Measurements from ENCODE around the gene TMEM132E.

Gene TMEM132E

DNA sequence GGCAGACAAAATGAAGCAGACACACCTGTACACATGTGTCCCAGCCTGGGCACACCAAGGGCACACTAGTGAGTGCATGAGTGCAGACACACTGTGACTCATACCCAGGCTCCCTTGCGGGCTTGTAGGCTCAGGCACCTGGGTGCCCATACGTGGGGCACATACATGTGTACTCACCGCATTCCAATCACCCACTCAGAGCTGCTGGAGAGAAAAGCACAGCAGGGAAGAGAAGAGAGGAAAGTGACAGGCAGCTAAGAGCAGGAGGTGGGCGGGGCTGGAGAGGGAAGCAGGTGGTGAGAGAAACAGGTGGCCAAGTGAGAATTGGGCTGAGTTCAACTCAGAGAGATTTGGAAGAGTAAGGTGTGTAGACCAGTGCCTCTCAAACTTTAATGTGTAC lies 54.0 kb downstream of the TMEM132E start:
- in situ Hi-C loops (cut with MboI; ENCODE audit: low sequenced_read_pairs) = no loop called here

DNA sequence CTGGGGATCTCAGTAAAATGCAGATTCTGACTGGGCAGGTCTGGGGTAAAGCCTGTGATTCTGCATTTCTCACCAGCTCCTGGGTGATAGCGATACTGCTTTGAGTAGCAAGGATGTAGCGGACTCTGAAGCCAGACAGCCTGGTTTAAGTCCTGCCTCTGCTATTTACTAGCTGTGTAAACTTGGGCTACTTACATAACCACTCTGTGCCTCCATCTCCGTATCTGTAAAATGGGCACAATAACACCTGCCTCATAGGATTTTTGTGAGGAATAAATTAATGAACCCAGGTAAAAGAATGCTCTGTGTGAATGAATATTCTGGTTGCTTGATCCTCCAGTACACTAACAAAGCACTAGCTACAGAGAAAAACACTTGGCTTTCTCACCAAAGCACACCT lies 54.4 kb downstream of the TMEM132E start:
- in situ Hi-C loops (cut with MboI; ENCODE audit: low sequenced_read_pairs) = no loop called here

DNA sequence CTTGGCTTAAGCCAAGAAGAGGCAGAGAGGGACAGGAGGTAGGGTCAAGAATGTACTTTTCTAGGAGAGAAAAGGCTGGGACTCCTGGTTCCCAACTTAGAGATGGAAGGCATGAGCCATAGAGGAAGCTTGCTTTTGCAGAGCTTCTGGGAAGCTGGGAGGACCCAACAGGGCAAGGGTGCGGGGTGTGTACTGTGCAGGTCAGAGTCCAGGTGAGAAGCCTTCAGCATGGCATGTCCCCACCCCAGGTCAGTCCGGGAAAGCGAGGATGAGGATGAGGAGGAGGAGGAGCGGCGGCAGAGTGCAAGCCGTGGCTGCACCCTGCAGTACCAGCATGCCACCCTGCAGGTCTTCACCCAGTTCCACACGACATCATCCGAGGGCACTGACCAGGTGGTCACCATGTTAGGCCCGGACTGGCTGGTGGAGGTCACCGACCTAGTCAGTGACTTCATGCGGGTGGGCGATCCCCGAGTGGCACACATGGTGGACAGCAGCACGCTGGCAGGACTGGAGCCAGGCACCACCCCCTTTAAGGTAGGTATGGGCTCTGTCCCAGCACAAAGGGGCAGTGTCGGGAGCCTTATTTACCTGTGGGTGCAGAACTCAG lies 55.3 kb downstream of the TMEM132E start:
- in situ Hi-C loops (cut with MboI; ENCODE audit: low sequenced_read_pairs) = no loop called here

DNA sequence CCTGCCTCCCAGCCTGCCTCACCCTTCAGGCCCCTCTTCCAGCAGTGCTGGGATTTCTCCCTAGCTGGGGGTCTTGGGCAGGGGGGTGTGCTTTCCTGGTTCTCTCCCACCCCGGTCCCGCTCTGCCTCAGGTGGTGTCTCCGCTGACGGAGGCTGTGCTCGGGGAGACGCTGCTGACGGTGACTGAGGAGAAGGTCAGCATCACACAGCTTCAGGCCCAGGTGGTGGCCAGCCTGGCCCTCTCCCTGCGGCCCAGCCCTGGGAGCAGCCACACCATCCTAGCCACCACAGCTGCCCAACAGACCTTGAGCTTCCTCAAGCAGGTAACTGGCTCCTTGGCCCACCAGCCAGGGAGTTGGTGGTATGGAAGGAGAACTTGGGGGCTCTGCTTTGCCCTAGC lies 56.5 kb downstream of the TMEM132E start:
- in situ Hi-C loops (cut with MboI; ENCODE audit: low sequenced_read_pairs) = no loop called here

DNA sequence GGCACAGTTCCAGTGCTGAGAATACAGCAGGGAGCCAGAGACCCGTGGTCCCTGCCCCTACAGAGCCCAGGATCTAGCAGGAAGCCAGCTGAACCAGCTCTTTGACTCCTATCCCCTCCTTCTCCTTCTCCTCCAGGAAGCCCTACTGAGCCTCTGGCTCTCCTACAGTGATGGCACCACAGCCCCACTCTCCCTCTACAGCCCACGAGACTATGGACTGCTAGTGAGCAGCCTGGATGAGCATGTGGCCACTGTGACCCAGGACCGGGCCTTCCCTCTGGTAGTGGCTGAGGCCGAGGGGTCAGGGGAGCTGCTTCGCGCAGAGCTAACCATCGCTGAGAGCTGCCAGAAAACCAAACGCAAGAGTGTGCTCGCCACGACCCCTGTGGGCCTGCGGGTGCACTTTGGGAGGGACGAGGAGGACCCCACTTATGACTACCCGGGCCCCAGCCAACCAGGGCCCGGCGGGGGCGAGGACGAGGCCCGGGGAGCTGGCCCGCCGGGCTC lies 57.7 kb downstream of the TMEM132E start:
- in situ Hi-C loops (cut with MboI; ENCODE audit: low sequenced_read_pairs) = no loop called here

DNA sequence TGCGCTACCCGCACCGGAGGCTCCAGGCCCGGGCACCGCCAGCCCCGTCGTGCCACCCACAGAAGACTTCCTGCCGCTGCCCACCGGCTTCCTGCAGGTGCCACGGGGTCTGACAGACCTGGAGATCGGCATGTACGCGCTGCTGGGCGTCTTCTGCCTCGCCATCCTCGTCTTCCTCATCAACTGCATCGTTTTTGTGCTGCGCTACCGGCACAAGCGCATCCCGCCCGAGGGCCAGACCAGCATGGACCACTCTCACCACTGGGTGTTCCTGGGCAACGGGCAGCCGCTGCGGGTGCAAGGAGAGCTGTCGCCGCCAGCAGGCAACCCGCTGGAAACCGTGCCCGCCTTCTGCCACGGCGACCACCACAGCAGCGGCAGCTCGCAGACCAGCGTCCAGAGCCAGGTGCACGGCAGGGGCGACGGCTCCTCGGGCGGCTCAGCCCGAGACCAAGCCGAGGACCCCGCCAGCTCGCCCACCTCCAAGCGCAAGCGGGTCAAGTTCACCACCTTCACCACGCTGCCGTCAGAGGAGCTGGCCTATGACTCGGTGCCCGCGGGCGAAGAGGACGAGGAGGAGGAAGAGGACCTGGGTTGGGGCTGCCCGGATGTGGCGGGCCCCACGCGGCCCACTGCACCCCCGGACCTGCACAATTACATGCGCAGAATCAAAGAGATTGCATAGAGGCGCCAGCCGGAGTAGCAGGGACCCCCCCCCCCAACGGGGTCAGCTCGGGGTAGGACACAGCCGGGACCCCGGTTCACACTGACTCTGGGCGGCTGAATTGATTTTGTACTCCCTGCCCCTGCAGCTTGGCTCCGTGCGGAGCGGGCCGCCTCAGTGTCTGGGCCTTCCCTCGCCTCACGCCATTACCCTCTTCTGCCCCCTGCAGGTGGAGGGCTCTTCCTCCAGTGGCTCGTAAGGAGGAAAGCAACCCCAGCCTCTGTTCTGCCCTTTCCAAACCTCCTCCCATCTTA lies 58.5 kb downstream of the TMEM132E start:
- in situ Hi-C loops (cut with MboI; ENCODE audit: low sequenced_read_pairs) = no loop called here

DNA sequence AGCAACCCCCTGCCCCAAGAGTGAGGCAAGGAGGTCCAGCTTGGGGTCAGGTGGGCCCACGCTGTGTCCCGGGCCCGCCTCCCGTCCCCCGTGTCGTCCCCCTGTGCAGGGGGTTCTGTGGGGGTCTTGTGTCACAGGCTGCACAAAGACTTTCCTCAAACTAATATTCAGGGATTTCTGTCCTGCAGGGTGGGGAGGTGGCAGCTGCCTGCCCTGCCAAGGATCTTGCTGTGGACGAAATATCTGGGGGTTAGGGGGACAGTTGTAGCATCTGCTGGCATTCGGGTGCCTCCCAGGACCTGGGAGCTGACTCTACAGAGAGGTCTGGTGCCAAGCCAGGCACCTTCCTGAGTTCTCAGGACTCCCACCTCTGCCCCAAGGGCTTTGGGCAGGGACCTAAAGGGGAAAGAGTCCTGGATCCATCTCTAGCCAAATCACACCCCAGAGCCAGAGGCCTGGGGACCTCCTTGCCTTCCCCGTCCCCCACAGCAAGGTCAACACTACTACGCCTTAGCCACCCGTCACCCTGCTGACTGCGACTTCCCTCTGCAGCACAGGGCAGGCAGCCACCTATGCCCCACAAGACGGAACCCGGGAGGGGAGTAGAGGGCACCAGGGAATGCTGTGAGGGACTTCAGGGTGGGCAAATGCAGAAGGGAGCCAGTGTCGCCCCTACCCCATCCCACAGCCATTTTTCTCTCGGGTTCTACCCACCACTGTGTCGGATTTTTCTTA lies 59.3 kb downstream of the TMEM132E start:
- in situ Hi-C loops (cut with MboI; ENCODE audit: low sequenced_read_pairs) = no loop called here

DNA sequence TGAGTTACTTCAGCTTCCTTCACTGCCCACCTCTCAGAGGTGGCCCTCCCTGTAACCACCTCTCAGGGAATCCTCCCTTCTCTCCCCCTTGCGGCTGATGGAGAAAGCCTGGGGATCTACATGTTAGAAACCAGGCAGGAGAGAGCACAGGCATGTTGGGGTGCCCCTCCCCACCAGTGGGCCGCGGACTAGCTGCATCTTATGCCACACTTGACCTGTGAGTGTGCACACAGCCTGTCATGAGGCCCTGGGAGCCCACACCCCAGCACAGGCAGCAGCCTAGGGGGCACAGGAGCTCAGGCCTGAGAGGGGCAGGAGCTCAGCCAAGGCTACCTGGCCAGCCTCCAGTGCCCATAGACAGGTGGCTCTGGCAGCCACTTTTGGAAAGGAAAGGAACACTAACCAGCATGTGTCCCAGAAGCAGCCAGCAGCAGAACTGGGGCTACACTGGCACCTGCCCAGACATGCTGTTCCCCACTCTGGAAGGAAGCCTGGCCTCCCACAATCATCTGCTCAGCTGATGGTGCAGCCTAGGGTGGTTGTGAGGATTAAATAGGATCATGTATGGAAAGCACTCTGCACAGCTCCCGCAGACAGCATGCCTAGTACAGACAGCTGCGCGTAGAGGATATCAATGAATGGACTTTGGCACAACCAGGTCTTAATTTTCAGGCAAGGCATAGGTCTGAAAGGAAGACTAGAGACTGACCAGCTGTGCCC lies 60.5 kb downstream of the TMEM132E start:
- in situ Hi-C loops (cut with MboI; ENCODE audit: low sequenced_read_pairs) = no loop called here

DNA sequence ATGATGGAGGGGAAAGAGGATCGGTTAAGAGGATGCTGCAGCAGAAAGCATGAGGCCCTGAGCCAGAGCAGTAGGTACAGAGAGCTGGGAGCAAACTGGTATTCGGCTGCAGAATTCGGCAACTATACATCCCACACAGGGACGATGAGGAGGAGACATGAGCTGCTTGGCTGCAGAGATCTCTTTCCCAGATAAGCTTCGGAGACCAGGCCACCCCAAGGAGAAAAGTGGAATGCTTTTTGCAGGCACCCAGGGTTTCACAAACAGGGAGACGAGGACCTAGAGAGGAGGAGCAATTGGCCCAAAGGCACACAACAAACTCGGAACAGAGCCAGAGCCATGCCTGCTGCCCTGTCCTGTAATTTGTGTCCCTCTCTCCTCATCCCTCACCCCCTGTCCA lies 62.0 kb downstream of the TMEM132E start:
- in situ Hi-C loops (cut with MboI; ENCODE audit: low sequenced_read_pairs) = no loop called here

DNA sequence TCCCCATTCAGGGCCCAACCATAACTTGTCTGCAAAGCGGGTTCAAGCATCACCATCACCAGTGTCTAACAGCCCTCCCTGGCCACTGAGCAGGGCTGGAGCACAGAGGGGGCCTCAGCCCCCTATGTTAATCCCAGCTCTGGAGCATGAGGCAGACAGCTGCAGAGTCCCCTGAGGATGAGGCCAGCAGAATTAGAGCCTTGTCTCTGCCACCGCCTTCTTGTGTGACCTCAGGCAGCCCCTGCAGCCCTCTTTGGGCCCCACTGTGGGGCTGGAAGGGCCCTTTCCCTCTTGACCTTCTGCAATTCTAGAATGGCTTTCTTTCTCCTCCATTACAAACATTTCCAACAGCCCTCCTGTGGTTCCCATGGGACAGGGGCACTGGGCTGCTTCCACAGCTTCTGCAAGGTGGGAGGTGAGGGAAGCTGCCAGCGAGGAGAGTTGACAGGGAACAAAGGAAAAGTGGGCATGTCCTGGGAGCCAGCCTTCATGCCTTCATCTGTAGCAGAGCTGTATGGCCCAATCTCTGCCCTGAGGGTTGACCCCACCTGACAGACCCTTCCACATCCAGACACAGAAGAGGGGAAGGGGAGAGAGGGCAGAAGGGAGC lies 65.7 kb downstream of the TMEM132E start:
- in situ Hi-C loops (cut with MboI; ENCODE audit: low sequenced_read_pairs) = no loop called here

DNA sequence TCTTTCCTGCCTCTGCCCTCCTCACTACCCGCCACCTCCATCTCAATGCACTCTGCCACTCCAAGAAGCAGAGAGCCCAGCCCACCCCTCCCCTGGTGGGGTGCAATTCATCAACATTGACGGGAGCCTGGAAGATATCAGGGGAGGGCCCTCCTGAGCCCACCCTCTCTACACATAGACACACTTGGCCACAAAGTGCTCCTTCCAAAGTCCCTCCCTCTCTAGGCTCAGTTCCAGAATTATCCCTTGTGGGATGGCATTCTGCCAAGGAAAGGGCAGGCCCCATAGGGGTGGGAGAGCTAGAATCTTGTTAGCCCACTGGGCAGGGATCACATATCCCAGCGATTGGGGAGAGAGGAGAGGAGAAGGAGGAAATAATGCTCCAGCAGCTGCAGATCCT lies 66.2 kb downstream of the TMEM132E start:
- in situ Hi-C loops (cut with MboI; ENCODE audit: low sequenced_read_pairs) = no loop called here

DNA sequence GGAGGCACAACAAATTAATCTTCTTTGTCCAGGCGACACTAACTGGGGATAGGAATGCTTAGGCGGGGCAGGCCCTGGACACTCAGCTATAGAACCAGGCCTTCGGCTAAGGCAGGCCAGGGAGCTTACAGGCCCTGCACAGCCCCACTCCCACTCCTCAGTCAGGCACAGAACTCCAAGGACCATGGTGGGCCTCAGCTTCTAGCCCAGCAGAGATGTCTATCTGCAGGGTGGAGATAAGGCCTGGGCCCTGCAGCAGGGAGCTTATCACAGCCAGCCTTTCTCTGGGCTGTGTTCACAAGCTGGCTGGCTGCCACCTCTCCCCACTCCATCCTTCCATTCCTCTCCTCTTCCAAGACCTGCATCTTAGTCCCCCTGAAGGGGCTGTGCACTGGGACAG lies 68.1 kb downstream of the TMEM132E start:
- in situ Hi-C loops (cut with MboI; ENCODE audit: low sequenced_read_pairs) = no loop called here

DNA sequence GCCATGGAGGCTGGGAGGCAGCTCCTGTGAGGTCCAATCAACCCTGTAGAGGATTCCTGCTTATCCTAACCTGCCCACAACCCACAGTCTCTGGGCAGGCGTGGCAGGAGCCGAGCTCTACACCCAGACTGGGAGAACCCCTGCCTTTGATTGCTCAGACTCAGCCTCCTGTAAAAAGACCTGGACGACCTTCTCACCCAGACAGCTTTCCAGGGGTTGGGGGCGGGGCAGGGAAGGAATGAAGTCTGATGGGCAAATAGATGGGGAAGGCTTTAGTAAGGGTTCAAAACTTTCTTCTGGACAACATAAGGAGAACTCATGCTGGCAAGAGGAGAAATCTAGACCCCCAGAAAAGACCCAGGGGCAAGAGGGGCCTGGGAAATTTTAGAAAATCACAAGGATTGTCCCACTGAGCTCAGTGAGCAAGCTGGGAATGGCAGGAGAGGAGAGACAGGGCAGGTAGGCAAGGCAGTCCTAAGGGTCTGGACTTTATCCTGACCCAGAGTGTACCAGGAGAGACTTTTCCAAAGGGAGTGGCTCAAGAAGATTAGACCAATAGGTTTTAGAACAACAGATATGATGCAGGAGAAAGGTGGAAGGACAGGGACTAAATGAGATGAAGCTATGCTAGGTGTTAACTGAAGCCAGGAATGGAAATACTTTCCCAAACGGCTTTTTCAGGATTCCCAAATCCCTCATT lies 70.8 kb downstream of the TMEM132E start:
- in situ Hi-C loops (cut with MboI; ENCODE audit: low sequenced_read_pairs) = no loop called here

DNA sequence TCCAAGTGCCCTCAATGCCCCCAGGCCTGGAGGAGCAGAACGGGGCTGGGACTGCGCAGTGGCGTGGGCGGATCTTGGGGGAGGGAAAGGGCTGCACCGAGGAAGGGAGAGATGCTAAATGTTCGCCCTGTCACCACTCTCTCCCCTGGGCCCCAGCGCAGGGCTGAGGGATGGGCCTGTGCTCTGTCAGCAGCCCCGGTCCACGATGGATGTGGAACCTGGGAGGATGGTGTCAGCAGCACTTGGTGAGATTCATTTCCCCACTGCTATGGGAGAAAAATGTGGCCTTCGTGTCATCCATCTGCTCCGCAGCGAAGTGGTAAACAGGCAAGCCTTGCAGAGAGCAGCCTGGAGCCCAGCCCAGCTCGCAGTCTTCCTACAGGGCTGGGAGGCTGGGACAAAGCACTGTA lies 72.0 kb downstream of the TMEM132E start:
- in situ Hi-C loops (cut with MboI; ENCODE audit: low sequenced_read_pairs) = no loop called here

DNA sequence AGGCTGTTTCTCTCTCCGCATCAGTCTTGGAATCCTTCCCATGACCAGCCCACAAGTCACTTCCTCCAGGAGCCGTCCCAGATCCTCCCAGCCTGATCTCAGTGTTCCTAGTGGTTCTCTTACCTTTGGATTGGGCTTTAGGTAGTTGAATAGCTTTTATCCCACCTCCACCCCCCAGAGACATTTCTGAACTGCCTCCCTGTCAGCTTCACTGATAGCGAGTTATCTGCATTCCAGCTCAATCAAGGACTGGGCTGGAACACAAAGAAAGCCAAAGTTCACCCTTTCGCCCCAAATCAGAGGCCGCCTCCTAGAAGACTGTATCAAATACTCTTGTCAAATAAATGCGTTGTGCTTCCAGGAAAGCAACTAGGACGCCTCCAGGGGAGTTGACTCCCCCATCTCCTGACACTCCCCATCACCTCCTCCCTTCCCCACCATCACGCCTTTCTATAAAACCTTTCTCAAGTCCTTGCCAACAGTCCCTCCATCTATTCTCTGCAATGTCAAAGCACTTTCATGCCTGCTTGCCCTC lies 72.7 kb downstream of the TMEM132E start:
- in situ Hi-C loops (cut with MboI; ENCODE audit: low sequenced_read_pairs) = no loop called here

DNA sequence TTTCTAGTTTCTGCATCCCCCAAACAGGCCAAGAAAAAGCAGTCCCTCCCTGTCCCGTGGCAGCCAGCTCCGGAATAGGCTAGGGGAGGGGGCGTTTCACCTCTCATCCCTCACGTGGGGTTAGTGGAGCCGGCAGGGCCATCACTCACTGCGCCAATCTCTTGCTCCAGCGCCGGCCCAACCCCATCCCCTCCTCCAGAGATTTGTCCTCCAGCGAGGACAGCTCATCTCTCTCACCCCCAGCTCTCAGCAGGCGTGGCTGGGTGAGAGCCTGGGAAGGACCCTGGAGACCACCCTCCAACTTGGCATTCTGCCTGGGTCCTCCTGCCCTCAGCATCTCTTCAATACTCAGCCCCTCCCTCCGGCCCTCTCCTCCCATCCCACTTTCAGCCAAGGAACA lies 74.1 kb downstream of the TMEM132E start:
- in situ Hi-C loops (cut with MboI; ENCODE audit: low sequenced_read_pairs) = no loop called here

DNA sequence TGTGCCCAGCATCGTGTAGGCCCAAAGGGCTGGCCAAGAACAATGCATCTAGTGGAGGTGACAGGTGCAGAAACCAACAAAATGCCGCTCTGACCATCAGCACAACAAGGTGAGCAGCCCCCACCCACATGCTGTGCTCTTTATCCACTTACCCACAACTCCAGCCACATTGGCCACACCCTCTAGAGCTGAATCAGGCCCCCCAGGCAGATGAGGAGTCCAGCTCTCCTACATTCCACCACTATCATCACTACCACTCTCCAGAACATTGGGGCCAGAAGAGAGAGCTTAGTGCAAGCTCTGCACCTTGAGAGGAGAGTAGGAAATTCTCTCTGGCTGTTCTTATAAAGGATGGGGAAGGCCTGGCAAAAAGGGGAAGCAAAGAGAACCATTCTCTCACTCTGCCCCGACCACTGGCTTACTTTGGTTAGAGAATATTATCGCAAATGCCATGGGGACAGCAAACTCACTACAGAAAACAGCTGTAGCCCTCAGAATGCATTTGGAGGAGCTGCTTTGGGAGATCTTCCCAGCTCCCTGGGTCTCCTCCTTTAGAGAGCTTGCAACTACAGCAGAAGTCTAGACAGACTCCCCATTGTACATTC lies 75.0 kb downstream of the TMEM132E start:
- in situ Hi-C loops (cut with MboI; ENCODE audit: low sequenced_read_pairs) = no loop called here

DNA sequence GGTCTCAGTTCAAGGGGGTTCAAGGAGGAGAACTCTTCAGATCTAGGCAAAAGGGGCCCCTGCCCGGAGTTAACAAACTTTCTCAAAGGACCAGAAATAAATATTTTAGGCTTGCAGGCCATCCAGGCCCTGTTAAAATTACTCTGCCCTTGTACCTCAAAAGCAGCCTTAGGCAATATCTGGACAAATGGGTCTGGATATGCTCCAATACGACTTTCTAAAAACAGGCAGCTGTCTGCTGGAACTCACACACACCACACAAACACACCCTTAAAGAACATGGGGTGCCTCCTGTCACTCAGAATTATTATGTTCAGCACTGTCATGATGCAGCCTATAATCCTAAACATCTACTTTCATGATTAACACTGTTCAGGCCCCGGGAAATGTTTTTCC lies 75.5 kb downstream of the TMEM132E start:
- in situ Hi-C loops (cut with MboI; ENCODE audit: low sequenced_read_pairs) = no loop called here

DNA sequence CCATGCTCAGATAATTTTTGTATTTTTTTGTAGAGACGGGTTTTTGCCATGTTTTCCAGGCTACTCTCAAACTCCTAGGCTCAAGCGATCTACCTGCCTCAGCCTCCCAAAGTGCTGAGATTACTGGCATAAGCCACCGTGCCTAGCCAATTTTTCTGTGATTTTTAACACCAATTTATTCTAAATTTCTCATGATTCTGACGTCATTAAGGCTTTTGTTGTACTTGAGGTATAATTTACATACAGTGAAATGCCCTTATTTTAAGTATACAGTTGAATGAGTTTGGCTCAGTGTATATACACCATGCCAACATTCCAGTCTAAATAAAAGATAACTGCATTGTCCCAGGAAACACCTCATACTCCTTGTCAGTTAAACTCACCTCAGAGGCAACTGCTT lies 77.4 kb downstream of the TMEM132E start:
- in situ Hi-C loops (cut with MboI; ENCODE audit: low sequenced_read_pairs) = no loop called here
